Thoracic aorta (tissue), 2 donors: ENCODE data around the gene TSPAN31. TPM values are rescaled to one million over a fixed set of nuclear protein-coding genes. Genes with fewer than 3 reads are reported as not detected.

Experiments used
- ATAC-seq: fragments of 150-250 bp; one replicate; pipeline ENCODE4 v1.8.0; 2017; ENCODE audit warnings: low read depth; ENCODE audit not compliant: insufficient number of reproducible peaks, low FRiP score
- DNase-seq: peaks from one replicate; pipeline ENCODE4 v3.0.0-alpha.2; 2020; ENCODE audit warnings: low spot score
- H3K27ac ChIP-seq, 2 donors: fragments of 200-600 bp; sonication (generic); 1 replicate in 1 of 2; 2 replicates in 1 of 2; pipeline ENCODE4 v1.5.1; 2016; ENCODE audit warnings: mild to moderate bottlenecking in 2 of 2, moderate library complexity in 2 of 2
- H3K27me3 ChIP-seq: fragments of 200-600 bp; sonication (generic); replicated peaks from 2 replicates; pipeline ENCODE4 v1.6.0; 2016; ENCODE audit warnings: mild to moderate bottlenecking; ENCODE audit not compliant: insufficient read depth
- H3K36me3 ChIP-seq: fragments of 200-600 bp; sonication (generic); one replicate; pipeline ENCODE4 v1.5.1; 2016
- H3K4me1 ChIP-seq, 2 donors: fragments of 200-600 bp; sonication (generic); 1 replicate in 1 of 2; 2 replicates in 1 of 2; pipeline versions ENCODE4 v1.5.1 to v1.6.0; 2016; ENCODE audit warnings: low read depth in 2 of 2, mild to moderate bottlenecking in 1 of 2; ENCODE audit not compliant: control insufficient read depth in 1 of 2
- H3K4me3 ChIP-seq: fragments of 200-600 bp; sonication (generic); 2 replicates; pipeline ENCODE4 v1.5.1; 2016; ENCODE audit warnings: mild to moderate bottlenecking
- H3K9me3 ChIP-seq: fragments of 200-600 bp; sonication (generic); 2 replicates; pipeline ENCODE4 v1.5.1; 2016
- total RNA-seq, 2 donors: library from RNA; depleted of rRNA; stranded (reverse); fragments of >200 nt; gene quantifications; one replicate each; pipeline versions ENCODE4 v1.1.0 to v1.2.3, GENCODE V29; 2016
- TF ChIP-seq, protein P1 (sequence below): fragments of 200-600 bp; sonication (generic); IDR thresholded peaks from one replicate; pipeline ENCODE4 v1.5.1; 2019; ENCODE audit warnings: antibody characterized with exemption

Gene TSPAN31
- total RNA-seq, 2 donors from 2014 or later = 58.8 to 115 TPM

DNA sequence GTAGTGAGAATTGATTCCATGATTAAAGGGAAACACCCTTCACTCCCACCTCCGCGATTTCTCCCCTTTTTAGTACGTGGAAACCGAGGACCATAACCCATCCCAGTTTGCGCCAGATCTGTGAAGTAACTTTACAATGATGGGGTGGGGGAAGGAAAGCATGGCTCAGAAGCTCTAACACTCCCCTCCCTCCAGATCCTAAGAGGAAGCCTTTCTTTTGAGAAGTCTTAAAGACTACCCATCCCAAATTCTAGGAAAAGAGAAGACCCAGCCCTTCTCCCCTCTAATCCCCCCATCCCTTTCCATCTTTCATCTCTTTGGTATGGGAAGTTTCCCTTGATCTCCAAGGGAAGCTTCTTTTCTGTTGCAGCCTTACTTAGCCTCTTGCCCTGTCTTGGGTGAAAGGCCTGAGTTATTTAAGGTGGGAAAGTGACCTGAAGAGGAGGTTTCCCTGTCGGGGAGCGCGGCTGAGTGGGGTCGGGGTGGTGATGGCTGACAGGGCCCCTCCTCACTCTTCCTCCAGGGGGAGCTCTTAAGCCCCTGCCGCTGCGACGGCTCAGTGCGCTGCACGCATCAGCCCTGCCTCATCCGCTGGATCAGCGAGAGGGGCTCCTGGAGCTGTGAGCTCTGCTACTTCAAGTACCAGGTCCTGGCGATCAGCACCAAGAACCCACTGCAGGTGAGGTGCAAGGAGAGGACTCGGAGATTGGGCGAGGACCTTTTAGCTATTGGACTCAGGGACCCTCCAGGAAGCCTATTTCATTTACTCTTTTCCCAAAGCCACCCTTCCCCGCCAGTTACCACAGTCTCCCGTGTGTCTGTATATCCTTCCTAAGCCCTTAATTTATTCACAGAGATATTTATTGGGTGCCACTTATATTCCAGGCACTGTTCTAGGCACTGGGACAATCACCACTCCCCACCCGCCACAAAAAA, 11.8 kb downstream of the TSPAN31 start:
- DNase-seq (no peak), ATAC-seq (no peak)
- peak overlapping the region; percentile 81 for H3K4me3 ChIP-seq
- no peak overlapping the region for H3K27ac ChIP-seq
- H3K36me3 ChIP-seq = peaks cover 14% of the 10 kb centered on the region
- H3K4me1 ChIP-seq = peaks cover 17 to 23% of the 10 kb centered on the region in 2 donors
- no peaks in the 10 kb centered on the region for H3K9me3 ChIP-seq
- no peaks in the 10 kb centered on the region for H3K27me3 ChIP-seq
- TF ChIP-seq, protein P1, sequence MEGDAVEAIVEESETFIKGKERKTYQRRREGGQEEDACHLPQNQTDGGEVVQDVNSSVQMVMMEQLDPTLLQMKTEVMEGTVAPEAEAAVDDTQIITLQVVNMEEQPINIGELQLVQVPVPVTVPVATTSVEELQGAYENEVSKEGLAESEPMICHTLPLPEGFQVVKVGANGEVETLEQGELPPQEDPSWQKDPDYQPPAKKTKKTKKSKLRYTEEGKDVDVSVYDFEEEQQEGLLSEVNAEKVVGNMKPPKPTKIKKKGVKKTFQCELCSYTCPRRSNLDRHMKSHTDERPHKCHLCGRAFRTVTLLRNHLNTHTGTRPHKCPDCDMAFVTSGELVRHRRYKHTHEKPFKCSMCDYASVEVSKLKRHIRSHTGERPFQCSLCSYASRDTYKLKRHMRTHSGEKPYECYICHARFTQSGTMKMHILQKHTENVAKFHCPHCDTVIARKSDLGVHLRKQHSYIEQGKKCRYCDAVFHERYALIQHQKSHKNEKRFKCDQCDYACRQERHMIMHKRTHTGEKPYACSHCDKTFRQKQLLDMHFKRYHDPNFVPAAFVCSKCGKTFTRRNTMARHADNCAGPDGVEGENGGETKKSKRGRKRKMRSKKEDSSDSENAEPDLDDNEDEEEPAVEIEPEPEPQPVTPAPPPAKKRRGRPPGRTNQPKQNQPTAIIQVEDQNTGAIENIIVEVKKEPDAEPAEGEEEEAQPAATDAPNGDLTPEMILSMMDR = peak; percentile 17

DNA sequence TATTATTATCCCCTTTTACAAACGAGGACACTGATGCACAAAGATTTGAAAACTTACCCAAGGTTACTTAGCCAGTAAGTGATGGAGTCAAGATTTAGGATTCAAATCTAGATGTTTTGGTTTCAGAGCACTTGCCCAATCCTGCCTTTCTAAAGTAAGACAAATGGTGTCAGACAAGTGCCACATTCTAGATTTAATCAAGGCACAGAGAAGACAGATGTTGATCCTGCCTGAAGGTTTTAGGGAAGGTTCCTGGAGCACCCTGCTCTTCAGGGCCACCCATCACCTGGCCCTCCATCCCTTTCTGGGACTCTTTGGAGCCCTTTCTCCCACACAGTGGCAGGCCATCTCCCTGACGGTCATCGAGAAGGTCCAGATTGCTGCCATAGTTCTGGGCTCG, 12.9 kb downstream of the TSPAN31 start:
- H3K4me3 ChIP-seq = no peak overlapping the region
- ATAC-seq (no peak), DNase-seq (no peak)
- no peaks in the 10 kb centered on the region for H3K9me3 ChIP-seq
- peaks cover 14% of the 10 kb centered on the region for H3K36me3 ChIP-seq
- TF ChIP-seq, protein P1 = no peak
- no peak overlapping the region for H3K27ac ChIP-seq
- H3K27me3 ChIP-seq = no peaks in the 10 kb centered on the region
- H3K4me1 ChIP-seq = peaks cover 15 to 20% of the 10 kb centered on the region in 2 donors

DNA sequence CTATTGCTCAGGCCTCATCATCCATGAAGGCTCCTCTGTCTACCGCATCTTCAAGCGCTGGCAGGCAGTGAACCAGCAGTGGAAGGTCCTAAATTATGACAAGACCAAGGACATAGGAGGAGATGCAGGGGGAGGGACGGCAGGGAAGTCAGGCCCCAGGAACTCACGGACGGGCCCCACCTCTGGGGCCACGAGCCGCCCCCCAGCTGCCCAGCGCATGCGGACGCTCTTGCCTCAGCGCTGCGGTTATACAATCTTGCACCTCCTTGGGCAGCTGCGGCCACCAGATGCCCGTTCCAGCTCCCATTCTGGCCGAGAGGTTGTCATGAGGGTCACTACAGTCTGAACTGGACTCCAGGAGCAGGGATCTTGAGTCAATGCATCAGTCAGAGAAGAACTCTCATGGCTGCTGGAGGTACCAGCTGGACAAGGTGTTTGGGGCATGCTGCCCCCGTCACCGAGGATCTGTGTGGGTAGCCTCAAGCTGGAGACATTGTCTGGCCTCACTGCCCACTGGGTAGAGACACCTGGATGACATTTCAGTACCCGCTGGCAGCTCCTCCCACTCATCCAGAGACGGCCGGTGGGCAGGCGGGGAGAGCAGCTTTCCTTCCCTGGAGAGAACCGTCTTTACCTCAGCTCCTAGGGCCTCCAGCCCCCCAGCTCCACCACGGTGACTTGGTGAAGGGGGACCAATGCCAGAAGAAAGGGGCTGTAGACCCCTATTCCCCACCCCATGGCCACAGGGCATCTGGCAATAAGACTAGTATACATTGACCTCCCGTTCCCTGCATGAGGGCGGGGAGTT, 13.9 kb downstream of the TSPAN31 start:
- no peak for ATAC-seq
- Histone ChIP-seq H3K9me3 (no peaks in the 10 kb centered on the region), H3K4me3 (no peak overlapping the region), H3K27ac (no peak overlapping the region), H3K36me3 (peaks cover 14% of the 10 kb centered on the region), H3K27me3 (no peaks in the 10 kb centered on the region), H3K4me1 (peaks cover 12 to 17% of the 10 kb centered on the region in 2 donors)
- TF ChIP-seq, protein P1 = no peak
- DNase-seq = no peak

DNA sequence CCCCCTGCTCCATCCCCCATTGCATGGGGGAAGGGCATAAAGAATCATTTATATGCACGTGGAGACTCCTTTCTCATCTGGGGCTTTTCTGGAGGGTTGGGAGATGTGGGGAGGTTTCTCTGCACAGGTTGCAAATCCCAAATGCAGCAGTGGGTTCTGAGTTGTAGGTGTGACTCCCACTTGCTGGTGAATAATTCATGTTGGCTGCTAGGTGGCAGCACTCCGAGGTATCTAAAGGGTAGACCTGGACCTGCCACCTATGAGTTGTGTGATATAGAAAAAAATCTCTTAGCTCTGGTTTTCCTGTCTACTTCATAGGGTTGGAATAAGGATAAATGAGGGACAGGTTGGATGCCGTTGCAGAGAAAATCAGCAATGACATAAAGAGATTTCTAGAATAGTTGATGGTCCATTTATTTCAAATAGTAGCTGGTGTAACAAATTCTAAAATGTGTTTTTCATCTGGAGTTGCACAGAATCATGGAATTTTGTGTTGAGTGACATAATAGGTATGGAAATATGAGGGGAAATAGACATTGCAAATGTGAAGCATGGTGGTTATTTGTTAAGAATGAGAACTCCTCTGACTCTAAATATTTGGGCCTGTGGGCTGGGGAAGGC, 14.6 kb downstream of the TSPAN31 start:
- ATAC-seq = no peak
- H3K36me3 ChIP-seq = peaks cover 14% of the 10 kb centered on the region
- H3K9me3 ChIP-seq = no peaks in the 10 kb centered on the region
- no peak for DNase-seq
- H3K27me3 ChIP-seq = no peaks in the 10 kb centered on the region
- no peak overlapping the region for H3K4me3 ChIP-seq
- TF ChIP-seq, protein P1 = no peak
- peaks cover 10 to 15% of the 10 kb centered on the region in 2 donors for H3K4me1 ChIP-seq
- H3K27ac ChIP-seq = no peak overlapping the region
